HL-60/S4 treated with phorbol 12-myristate 13-acetate at 8.2 ng/mL for 4 days and 3 days (cell line): Measurements from ENCODE around the gene ZBTB7C.

Experiments used
- in situ Hi-C: fragments of 300-500 bp; cut with MboI; formaldehyde crosslinking; loops from 2 replicates; pipeline ENCODE4 v1.15.0; 2022; ENCODE audit warnings: low sequenced_read_pairs

The ZBTB7C gene

GRCh38 chr18:48200631-48201336, 208.4 kb downstream of the ZBTB7C start:
- in situ Hi-C loops: no loop called here

- in situ Hi-C loops: no loop called here
Measured at GRCh38 chr18:48199399-48199798, 209.8 kb downstream of the ZBTB7C start.

GRCh38 chr18:48197819-48198218, 211.4 kb downstream of the ZBTB7C start:
- in situ Hi-C loops: no loop called here

DNA sequence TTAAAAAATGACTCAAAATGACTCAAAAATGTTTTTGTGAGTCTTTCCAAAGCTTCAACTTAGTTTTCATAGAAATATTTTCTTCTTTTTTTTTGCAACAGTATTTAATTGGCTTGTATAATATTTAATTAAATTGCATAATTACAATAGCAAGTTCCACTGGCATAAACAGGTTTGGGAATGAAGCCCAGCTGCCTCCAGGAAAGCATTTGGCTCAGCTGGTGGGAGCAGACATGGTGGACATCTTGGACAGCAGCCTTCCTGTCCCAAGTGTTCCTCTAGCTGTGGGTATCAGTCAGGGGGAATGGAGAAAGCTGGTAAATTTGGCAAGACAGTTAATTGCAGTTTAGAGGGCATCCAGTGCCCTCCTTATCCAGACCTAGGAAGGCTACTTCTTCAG, 213.4 kb downstream of the ZBTB7C start:
- in situ Hi-C loops: no loop called here

DNA sequence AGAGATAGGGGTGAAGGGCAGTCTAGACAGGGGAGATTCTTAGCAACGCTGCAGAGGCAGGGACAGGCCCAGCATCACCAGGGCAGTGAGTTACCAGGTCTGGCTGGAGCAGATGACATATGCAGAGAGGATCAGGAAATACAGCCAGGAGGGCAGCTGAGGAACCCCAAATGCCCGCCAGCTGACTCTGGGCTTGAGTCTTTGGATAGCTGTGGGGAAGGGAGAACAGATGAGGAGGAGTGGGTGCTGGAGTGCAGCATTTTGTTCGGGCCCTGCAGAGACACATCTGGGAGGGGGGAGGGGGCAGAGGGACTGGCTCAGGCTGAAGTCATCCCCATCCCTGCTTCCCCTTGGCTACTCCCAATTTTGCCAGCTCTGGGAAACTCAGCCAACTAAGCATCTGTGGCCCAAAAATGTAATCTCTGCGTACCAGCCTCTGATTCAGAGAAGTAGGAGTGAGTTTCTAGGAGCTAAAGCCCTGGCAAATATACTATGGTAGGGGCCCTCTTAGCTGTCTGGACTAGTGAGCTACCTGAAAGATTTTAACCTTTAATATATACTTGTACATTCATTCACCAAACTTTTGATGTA, 214.5 kb downstream of the ZBTB7C start:
- in situ Hi-C loops: no loop called here

DNA sequence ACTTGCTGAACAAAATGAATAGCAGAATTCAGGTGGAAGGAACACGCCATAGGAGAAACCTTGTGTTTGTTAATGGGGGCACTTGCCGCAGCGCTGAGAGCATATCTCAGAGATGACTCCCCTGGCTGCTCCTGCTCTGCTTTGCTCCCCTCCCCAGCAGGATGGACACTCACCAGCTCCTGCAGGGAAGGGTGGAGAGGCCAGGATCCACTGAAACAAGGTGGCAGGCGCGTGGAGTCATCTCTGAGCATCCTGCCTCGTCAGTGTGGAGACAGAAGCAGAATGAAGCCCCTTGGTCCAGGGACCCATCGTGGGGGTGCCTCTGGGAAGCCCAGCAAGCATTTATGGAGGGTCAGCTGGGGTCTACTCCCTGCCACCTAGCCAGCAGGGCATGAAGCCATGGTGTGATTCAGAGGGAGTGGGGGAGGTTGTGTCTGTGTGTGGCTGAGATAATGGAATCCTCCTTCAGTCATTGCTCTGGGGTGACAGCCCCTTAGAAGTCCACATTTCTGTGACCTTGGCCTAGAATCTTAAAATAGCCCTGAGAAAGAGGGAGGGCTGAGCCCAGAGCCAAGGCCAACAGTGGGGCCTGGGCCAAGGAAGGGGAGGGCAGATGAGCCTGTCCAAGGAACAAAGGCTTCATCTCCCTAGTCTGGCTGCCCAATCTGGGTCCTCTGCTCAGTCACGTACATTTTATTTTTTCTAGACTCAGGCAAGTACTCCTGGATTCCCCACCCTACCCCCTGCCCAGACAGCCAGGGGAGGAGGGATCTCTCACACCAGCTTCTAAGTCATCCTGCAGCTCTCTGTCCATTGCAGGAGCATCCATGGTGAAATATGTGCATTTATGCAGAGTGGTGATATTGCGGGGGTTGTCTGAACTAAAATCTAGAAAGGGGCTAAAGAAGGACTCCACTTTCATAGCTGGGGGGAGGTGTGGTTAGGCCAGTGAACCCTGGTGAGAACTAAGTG, 215.4 kb downstream of the ZBTB7C start:
- in situ Hi-C loops: no loop called here

DNA sequence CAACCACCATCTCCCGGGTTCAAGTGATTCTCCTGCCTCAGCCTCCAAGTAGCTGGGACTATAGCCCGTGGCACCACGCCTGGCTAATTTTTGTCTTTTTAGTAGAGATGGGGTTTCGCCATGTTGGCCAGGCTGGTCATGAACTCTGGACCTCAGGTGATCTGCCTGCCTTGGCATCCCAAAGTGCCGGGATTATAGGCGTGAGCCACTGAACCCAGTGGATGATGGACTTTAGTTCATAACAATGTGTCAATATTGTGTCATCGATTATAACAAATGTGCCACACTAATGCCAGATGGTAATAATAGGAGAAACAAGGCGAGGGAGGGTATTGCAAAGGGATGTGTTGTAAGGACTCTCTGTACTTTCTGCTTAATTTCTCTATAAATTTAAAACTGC, 216.6 kb downstream of the ZBTB7C start:
- in situ Hi-C loops: no loop called here

GRCh38 chr18:48191494-48191893, 217.7 kb downstream of the ZBTB7C start:
- in situ Hi-C loops: no loop called here

GRCh38 chr18:48190994-48191393, 218.2 kb downstream of the ZBTB7C start:
- in situ Hi-C loops: no loop called here

GRCh38 chr18:48188609-48189008, 220.6 kb downstream of the ZBTB7C start:
- in situ Hi-C loops: no loop called here

- in situ Hi-C loops: no loop called here
Measured at GRCh38 chr18:48186861-48187260, 222.3 kb downstream of the ZBTB7C start.

GRCh38 chr18:48186131-48186766, 222.9 kb downstream of the ZBTB7C start:
- in situ Hi-C loops: no loop called here

DNA sequence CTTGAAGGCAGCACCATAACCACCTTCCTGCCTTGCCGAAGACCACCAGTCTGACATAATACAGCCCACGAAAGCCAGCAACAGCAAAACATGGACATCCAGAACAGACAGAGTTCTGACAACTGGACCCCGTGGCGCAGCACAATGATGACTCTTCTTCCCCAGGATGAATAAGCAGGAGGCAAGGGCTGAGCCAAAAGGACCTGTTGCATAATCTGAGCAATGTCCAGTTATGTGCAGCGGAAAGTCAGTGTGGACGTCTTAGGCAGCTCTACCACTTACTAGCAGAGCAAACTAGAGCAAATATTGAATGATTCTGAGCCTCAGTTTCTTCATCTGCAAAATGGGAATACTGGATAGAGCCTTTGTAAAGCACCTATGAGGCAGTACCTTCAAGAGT, 225.1 kb downstream of the ZBTB7C start:
- in situ Hi-C loops: no loop called here

DNA sequence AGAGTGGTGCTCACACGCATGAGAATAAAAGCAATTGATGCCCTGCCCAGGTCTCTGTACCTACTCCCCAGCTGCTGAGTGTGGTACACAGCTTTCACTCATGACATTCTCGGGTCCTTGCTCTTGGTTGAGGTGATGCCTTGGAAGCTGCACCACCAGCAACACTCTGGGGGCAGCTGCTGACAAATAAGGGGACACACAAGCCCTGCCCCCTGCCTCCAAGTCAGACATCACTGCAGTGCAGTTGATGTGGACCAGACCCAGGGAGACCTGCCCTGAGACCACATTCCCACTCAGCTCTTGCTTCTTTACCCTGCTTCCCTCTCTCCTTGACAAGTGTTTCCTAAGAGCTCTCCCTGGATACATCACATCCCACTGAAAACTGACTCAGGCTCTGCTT, 225.6 kb downstream of the ZBTB7C start:
- in situ Hi-C loops: no loop called here

- in situ Hi-C loops: no loop called here
Measured at GRCh38 chr18:48182779-48183178, 226.4 kb downstream of the ZBTB7C start.

GRCh38 chr18:48181857-48182256, 227.3 kb downstream of the ZBTB7C start:
- in situ Hi-C loops: no loop called here

GRCh38 chr18:48181087-48181823, 227.9 kb downstream of the ZBTB7C start:
- in situ Hi-C loops: no loop called here

- in situ Hi-C loops: no loop called here
Measured at GRCh38 chr18:48179666-48180065, 229.5 kb downstream of the ZBTB7C start.

DNA sequence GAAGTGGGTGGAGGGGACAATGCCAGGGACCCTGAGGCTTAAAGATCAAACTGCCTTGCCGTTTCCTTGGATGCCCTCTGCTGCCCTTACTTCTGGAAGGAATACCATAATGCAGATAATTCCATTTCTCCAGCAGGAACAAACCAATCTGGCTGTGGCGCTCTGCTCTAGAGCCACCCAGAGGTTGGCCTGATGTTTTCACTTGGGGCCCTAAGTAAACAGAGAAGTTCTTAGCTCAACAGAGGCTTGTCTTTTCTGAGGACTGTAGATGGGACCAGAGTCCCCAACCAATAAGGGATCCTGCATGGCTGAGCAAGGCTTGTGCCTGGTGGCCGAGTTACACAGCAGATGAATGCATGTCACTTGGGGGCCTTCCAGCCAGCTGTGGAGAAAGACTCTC, 230.2 kb downstream of the ZBTB7C start:
- in situ Hi-C loops: no loop called here

- in situ Hi-C loops: no loop called here
Measured at GRCh38 chr18:48176909-48177308, 232.3 kb downstream of the ZBTB7C start.

GRCh38 chr18:48173557-48173956, 235.6 kb downstream of the ZBTB7C start:
- in situ Hi-C loops: no loop called here
